KMS-11 (cell line): ENCODE results near the gene DHX35.

Experiments
- H2AFZ ChIP-seq: fragments of 200-600 bp; sonication (generic); 2 replicates; pipeline ENCODE4 v1.6.1; 2016; ENCODE audit warnings: antibody characterized with exemption, mixed run types, low read depth
- H3K27ac ChIP-seq: fragments of 200-600 bp; sonication (generic); 2 replicates; pipeline ENCODE4 v1.6.1; 2016; ENCODE audit warnings: mild to moderate bottlenecking, mixed run types
- H3K27me3 ChIP-seq: fragments of 200-600 bp; sonication (generic); 2 replicates; pipeline ENCODE4 v1.6.1; 2017; ENCODE audit warnings: mild to moderate bottlenecking, low read depth, mixed run types, moderate library complexity; ENCODE audit not compliant: insufficient read depth
- H3K36me3 ChIP-seq: fragments of 200-600 bp; sonication (generic); 2 replicates; pipeline ENCODE4 v1.6.1; 2017; ENCODE audit warnings: mild to moderate bottlenecking, mixed run types; ENCODE audit not compliant: insufficient read depth
- H3K4me1 ChIP-seq: fragments of 200-600 bp; sonication (generic); 2 replicates; pipeline ENCODE4 v1.6.1; 2016; ENCODE audit warnings: mild to moderate bottlenecking, low read depth, mixed run types; ENCODE audit not compliant: poor library complexity, severe bottlenecking
- H3K4me2 ChIP-seq: fragments of 200-600 bp; sonication (generic); 2 replicates; pipeline ENCODE4 v1.7.0; 2016; ENCODE audit warnings: mild to moderate bottlenecking, mixed run types
- H3K4me3 ChIP-seq: fragments of 200-600 bp; sonication (generic); IDR thresholded peaks from 2 replicates; pipeline ENCODE4 v1.6.1; 2017; ENCODE audit warnings: low read depth, low read length, mixed read lengths; ENCODE audit not compliant: insufficient read depth
- H3K79me2 ChIP-seq: fragments of 200-600 bp; sonication (generic); 2 replicates; pipeline ENCODE4 v1.6.1; 2016; ENCODE audit warnings: low read depth, mixed run types; ENCODE audit not compliant: insufficient read depth
- H3K9ac ChIP-seq: fragments of 200-600 bp; sonication (generic); 2 replicates; pipeline ENCODE4 v1.6.1; 2016; ENCODE audit warnings: mild to moderate bottlenecking, mixed run types
- H4K20me1 ChIP-seq: fragments of 200-600 bp; sonication (generic); 2 replicates; pipeline ENCODE4 v1.6.1; 2016; ENCODE audit warnings: mild to moderate bottlenecking, mixed run types; ENCODE audit not compliant: insufficient read depth
- CTCF ChIP-seq: fragments of 200-600 bp; sonication (generic); conservative IDR thresholded peaks from 2 replicates; pipeline ENCODE4 v1.6.1; 2017; ENCODE audit warnings: low read depth, mild to moderate bottlenecking, antibody characterized with exemption, low read length, moderate library complexity, mixed read lengths

The DHX35 gene

GRCh38 chr20:38961530-38962043 is 557 bp upstream of the DHX35 start:
- Histone ChIP-seq H3K79me2 (peaks cover 27% of the 10 kb centered on the region), H3K4me3 (no peak overlapping the region), H3K36me3 (no peaks in the 10 kb centered on the region), H3K27me3 (no peaks in the 10 kb centered on the region), H2AFZ (peak overlapping the region; percentile 85), H3K4me2 (peak overlapping the region; percentile 71; the same call in 1 of the 2 replicates), H4K20me1 (no peaks in the 10 kb centered on the region), H3K27ac (peak overlapping the region; percentile 69), H3K9ac (peak overlapping the region; percentile 77), H3K4me1 (peaks cover 22% of the 10 kb centered on the region)
- no peak for TF ChIP-seq CTCF

DNA sequence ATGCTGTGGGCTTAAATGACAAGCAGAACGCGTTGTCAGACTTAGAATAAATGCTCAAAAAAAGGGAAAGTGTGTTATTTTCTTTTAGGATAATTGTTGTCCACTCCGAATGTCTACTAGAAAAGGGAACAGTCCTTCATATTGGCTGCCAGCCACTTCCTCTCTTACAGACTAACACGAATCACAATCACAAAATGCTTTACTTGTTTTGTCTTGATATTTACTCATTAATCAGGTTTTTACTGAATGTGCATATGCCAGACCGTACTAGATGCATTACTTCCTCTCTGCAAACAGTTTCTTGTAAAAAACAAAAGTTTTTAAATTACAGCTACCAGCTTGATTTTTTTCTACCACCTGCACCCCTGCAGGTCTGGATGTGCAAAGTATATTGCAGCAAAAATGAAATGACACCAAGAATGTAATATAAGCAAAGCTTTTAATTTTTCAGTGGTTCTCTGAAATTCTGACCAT is 821 bp downstream of the DHX35 start:
- H4K20me1 ChIP-seq: no peaks in the 10 kb centered on the region

GRCh38 chr20:38963745-38964144 is 1.6 kb downstream of the DHX35 start:
- Histone ChIP-seq H3K36me3 (no peaks in the 10 kb centered on the region), H3K4me1 (peaks cover 22% of the 10 kb centered on the region), H3K9ac (no peak overlapping the region), H2AFZ (no peak overlapping the region), H3K4me3 (no peak overlapping the region), H3K27me3 (no peaks in the 10 kb centered on the region), H3K79me2 (peaks cover 27% of the 10 kb centered on the region), H3K4me2 (peak overlapping the region; percentile 63; the same call in 1 of the 2 replicates), H3K27ac (no peak overlapping the region), H4K20me1 (no peaks in the 10 kb centered on the region)
- no peak for TF ChIP-seq CTCF

More for the DNA sequence above, 821 bp downstream of the DHX35 start:
- no peaks in the 10 kb centered on the region for H3K27me3 ChIP-seq
- peak overlapping the region; percentile 77; the same call in 1 of the 2 replicates for H3K9ac ChIP-seq
- no peak for TF ChIP-seq CTCF
- H3K4me3 ChIP-seq: peak overlapping the region; percentile 70
- peak overlapping the region; percentile 63 for H3K4me2 ChIP-seq
- peaks cover 22% of the 10 kb centered on the region for H3K4me1 ChIP-seq
- H3K36me3 ChIP-seq: no peaks in the 10 kb centered on the region
- H3K79me2 ChIP-seq: peaks cover 27% of the 10 kb centered on the region
- H3K27ac ChIP-seq: peak overlapping the region; percentile 69
- peak overlapping the region; percentile 72 for H2AFZ ChIP-seq

DNA sequence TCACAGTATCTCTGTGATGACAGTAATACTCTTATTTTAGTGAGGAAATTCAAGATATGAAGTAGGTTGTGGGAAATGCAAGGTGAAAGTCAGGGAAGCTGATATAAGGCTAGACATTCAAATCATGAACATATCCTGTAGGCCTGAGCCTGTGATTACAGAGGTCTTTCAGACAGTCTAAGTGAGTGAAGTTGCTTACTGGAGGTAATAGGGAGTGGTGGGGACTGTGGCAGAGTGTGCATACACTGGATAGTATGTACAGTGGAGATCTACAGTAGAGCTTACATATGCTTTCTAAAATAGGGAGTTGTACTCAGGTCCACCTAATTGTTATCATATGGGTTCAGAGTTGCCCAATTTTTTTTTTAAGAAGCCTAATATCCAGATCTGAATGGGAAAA is 3.1 kb downstream of the DHX35 start:
- Histone ChIP-seq H3K79me2 (peaks cover 27% of the 10 kb centered on the region), H3K9ac (no peak overlapping the region), H4K20me1 (no peaks in the 10 kb centered on the region), H3K27ac (no peak overlapping the region), H2AFZ (no peak overlapping the region), H3K4me2 (no peak overlapping the region), H3K4me3 (no peak overlapping the region), H3K27me3 (no peaks in the 10 kb centered on the region), H3K36me3 (no peaks in the 10 kb centered on the region), H3K4me1 (peaks cover 22% of the 10 kb centered on the region)
- TF ChIP-seq CTCF: no peak
